Measurements from ENCODE around the gene S100A6.

DNA sequence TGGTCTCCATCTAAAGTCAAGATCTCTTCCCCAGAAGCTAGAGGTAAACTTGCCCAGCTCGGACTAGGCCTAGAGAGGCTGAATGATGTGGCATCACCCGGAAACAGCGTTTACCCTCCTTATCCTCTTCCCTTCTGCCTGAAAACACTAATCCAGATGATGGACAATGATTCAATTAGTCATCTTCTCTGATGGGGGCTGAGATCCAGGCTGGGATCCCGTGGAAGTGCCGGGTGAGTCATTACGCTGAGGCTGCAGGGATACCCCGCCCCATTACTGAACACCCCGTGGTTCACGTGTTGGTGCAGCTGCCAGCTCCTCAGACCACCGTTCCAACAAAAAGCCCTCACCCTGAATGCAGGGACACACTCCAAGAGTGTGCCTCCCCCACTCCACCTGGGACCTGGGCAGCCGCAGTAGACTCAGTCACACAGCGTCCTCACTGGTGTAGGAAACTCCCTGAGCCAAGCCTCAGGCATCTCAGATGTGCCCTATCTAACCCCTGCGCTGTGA is 2.0 kb downstream of the S100A6 start:
- TF ChIP-seq, protein P1, sequence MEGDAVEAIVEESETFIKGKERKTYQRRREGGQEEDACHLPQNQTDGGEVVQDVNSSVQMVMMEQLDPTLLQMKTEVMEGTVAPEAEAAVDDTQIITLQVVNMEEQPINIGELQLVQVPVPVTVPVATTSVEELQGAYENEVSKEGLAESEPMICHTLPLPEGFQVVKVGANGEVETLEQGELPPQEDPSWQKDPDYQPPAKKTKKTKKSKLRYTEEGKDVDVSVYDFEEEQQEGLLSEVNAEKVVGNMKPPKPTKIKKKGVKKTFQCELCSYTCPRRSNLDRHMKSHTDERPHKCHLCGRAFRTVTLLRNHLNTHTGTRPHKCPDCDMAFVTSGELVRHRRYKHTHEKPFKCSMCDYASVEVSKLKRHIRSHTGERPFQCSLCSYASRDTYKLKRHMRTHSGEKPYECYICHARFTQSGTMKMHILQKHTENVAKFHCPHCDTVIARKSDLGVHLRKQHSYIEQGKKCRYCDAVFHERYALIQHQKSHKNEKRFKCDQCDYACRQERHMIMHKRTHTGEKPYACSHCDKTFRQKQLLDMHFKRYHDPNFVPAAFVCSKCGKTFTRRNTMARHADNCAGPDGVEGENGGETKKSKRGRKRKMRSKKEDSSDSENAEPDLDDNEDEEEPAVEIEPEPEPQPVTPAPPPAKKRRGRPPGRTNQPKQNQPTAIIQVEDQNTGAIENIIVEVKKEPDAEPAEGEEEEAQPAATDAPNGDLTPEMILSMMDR (conservative IDR thresholded peaks at IDR 0.05 in 1 of 2, IDR thresholded peaks at IDR 0.05 in 1 of 2; ENCODE audit: low read depth in 1 of 2, low read length in 2 of 2), result no peak
- TF ChIP-seq EZH2 (IDR thresholded peaks at IDR 0.05; ENCODE audit: low read length, missing control alignments), result no peak
